ENCODE results near the gene CEP89.
"Not testable (repeated sequence)": the region's sequence is repeated elsewhere in the genome, so short reads cannot be mapped to it uniquely, and the experiment has no call there.

Gene CEP89

GRCh38 chr19:32858559-32858958, 113.2 kb downstream of the CEP89 start:
- TF ChIP-seq CTCF (conservative IDR thresholded peaks at IDR 0.05; ENCODE audit: low read depth, low read length): no peak
- DNase-seq (ENCODE audit: low read depth): no peak
- H3K4me3 ChIP-seq (ENCODE audit: low read length): no peak overlapping the region

GRCh38 chr19:32858155-32858554, 113.6 kb downstream of the CEP89 start:
- TF ChIP-seq CTCF (conservative IDR thresholded peaks at IDR 0.05; ENCODE audit: low read depth, low read length): no peak
- no peak overlapping the region for H3K4me3 ChIP-seq (ENCODE audit: low read length)
- DNase-seq (ENCODE audit: low read depth): no peak

GRCh38 chr19:32857584-32857983, 114.2 kb downstream of the CEP89 start:
- DNase-seq (ENCODE audit: low read depth): no peak

GRCh38 chr19:32856818-32857217, 114.9 kb downstream of the CEP89 start:
- H3K4me3 ChIP-seq (ENCODE audit: low read length); DNase-seq (ENCODE audit: low read depth): not testable (repeated sequence)

More at GRCh38 chr19:32857584-32857983, 114.2 kb downstream of the CEP89 start:
- no peak for TF ChIP-seq CTCF (conservative IDR thresholded peaks at IDR 0.05; ENCODE audit: low read depth, low read length)
- H3K4me3 ChIP-seq (ENCODE audit: low read length): no peak overlapping the region

- no peak for DNase-seq (ENCODE audit: low read depth)
- H3K4me3 ChIP-seq (ENCODE audit: low read length): no peak overlapping the region
- TF ChIP-seq CTCF (conservative IDR thresholded peaks at IDR 0.05; ENCODE audit: low read depth, low read length): no peak
Observed at GRCh38 chr19:32852216-32852615, 119.5 kb downstream of the CEP89 start.

GRCh38 chr19:32848035-32848434, 123.7 kb downstream of the CEP89 start:
- DNase-seq (ENCODE audit: low read depth); H3K4me3 ChIP-seq (ENCODE audit: low read length): not testable (repeated sequence)

- no peak for TF ChIP-seq CTCF (conservative IDR thresholded peaks at IDR 0.05; ENCODE audit: low read depth, low read length)
- DNase-seq (ENCODE audit: low read depth): no peak
- no peak overlapping the region for H3K4me3 ChIP-seq (ENCODE audit: low read length)
Observed at GRCh38 chr19:32843716-32844245, 128.0 kb downstream of the CEP89 start.

- H3K4me3 ChIP-seq (ENCODE audit: low read length): no peak overlapping the region
- DNase-seq (ENCODE audit: low read depth): no peak
- TF ChIP-seq CTCF (conservative IDR thresholded peaks at IDR 0.05; ENCODE audit: low read depth, low read length): no peak
Observed at GRCh38 chr19:32842061-32842460, 129.7 kb downstream of the CEP89 start.

Data from retinal pigment epithelial cell (primary cell).